ENCODE measurements around the gene PEA15.
A peak's percentile ranks its signal among the peaks of the same experiment; 100 is the strongest.

Gene PEA15

DNA sequence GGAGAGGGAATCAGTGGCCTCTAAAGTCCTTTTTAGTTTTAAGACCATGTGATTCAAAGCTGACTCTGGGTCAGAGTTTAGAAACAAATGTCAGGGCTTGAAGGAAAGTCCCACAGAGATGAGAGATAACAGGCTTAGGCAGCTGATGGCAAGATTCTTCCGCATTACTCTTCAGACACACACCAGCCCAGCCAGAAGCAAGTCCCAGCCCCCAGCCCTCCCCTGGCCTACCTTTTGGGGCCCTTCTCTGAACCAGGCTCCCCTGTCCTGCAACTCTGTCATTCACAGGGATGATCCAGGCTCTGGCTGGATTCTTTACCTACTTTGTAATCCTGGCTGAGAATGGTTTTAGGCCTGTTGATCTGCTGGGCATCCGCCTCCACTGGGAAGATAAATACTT lies 28.0 kb upstream of the PEA15 start:
- H3K4me1 ChIP-seq, result no peaks in the 10 kb centered on the region
- no peaks in the 10 kb centered on the region for H3K36me3 ChIP-seq (ENCODE audit: control insufficient read depth, insufficient read depth, low read length)
- no peak overlapping the region for H3K4me3 ChIP-seq (ENCODE audit: low read depth, low read length)
- peak overlapping the region; percentile 67 for H2AFZ ChIP-seq
- no peak overlapping the region for H3K27ac ChIP-seq
- H3K79me2 ChIP-seq, result no peaks in the 10 kb centered on the region
- TF ChIP-seq, protein P1, sequence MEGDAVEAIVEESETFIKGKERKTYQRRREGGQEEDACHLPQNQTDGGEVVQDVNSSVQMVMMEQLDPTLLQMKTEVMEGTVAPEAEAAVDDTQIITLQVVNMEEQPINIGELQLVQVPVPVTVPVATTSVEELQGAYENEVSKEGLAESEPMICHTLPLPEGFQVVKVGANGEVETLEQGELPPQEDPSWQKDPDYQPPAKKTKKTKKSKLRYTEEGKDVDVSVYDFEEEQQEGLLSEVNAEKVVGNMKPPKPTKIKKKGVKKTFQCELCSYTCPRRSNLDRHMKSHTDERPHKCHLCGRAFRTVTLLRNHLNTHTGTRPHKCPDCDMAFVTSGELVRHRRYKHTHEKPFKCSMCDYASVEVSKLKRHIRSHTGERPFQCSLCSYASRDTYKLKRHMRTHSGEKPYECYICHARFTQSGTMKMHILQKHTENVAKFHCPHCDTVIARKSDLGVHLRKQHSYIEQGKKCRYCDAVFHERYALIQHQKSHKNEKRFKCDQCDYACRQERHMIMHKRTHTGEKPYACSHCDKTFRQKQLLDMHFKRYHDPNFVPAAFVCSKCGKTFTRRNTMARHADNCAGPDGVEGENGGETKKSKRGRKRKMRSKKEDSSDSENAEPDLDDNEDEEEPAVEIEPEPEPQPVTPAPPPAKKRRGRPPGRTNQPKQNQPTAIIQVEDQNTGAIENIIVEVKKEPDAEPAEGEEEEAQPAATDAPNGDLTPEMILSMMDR (IDR thresholded peaks at IDR 0.05), result no peak
- H3K9ac ChIP-seq, result no peak overlapping the region
- H3K27me3 ChIP-seq (ENCODE audit: control insufficient read depth, insufficient read depth, low read length), result no peaks in the 10 kb centered on the region
- no peaks in the 10 kb centered on the region for H3K9me3 ChIP-seq (ENCODE audit: control insufficient read depth, low read length)
- H3K4me2 ChIP-seq (ENCODE audit: low read length), result no peak overlapping the region

DNA sequence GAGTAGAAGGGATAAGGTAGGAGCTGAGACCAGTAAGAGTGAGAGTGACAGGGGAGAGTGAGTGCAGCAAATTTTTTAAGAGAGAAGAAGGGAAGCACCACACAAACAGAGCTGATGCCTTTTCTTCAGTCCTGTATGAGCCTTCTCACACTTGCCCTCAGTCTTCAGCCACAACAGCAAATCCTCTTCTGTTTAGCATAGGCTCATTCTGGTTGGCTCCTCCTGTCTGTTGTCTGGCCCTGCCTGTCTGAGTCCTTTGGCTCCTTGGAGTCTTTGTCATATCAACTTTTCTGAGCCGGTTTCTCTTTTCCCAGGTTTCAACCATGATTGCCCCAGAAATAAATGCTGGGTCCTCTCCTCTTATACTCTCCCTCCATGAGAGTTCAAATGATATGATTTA lies 27.5 kb upstream of the PEA15 start:
- Histone ChIP-seq H3K4me1 (no peaks in the 10 kb centered on the region), H3K27me3 (ENCODE audit: control insufficient read depth, insufficient read depth, low read length) (no peaks in the 10 kb centered on the region), H3K9ac (no peak overlapping the region), H3K79me2 (no peaks in the 10 kb centered on the region), H2AFZ (peak overlapping the region; percentile 67), H3K27ac (no peak overlapping the region), H3K4me2 (ENCODE audit: low read length) (no peak overlapping the region), H3K4me3 (ENCODE audit: low read depth, low read length) (no peak overlapping the region), H3K9me3 (ENCODE audit: control insufficient read depth, low read length) (no peaks in the 10 kb centered on the region), H3K36me3 (ENCODE audit: control insufficient read depth, insufficient read depth, low read length) (no peaks in the 10 kb centered on the region)
- TF ChIP-seq, protein P1 (IDR thresholded peaks at IDR 0.05), result no peak

DNA sequence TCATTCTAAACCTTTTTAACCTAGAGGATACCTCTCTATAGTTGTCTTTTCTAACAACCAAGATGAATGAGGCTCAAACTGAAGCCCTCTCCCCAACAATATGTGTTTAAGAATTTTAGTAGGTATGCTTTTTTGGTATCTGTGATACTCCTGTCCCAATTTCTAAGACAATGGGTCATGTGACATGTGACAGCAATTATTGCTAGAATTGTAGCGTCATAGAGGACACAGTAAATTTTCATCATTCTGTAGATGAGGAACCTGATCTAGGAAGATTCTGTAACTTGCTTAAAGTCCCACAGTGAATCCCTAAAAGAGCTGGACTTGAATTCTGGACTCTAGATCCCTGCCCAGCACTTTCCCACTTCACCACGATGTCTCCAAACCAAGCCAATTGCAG lies 26.5 kb upstream of the PEA15 start:
- Histone ChIP-seq H3K9ac (no peak overlapping the region), H3K4me3 (ENCODE audit: low read depth, low read length) (no peak overlapping the region), H3K79me2 (no peaks in the 10 kb centered on the region), H3K27ac (no peak overlapping the region), H3K4me2 (ENCODE audit: low read length) (no peak overlapping the region), H3K27me3 (ENCODE audit: control insufficient read depth, insufficient read depth, low read length) (no peaks in the 10 kb centered on the region), H2AFZ (no peak overlapping the region), H3K9me3 (ENCODE audit: control insufficient read depth, low read length) (no peaks in the 10 kb centered on the region), H3K4me1 (no peaks in the 10 kb centered on the region), H3K36me3 (ENCODE audit: control insufficient read depth, insufficient read depth, low read length) (no peaks in the 10 kb centered on the region)
- TF ChIP-seq, protein P1 (IDR thresholded peaks at IDR 0.05), result no peak

DNA sequence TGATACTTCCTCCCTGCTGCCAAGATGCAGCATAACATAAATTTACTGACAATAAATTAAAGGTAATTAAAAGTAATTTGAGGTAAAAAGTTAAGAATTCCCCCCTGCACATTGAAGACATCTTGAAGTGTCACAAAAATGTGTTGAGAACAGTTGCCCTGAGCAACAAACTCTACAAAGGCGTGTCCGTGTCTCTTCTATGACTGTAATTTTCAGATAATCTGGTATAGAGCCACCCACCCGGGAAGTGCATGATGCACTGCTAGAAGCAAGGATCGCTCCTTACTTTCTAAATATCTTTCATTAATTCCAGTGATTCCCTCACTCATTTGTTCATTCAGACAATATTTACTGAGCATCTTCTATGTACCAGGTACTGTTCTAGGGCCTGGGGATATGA lies 25.8 kb upstream of the PEA15 start:
- Histone ChIP-seq H3K27ac (no peak overlapping the region), H3K36me3 (ENCODE audit: control insufficient read depth, insufficient read depth, low read length) (no peaks in the 10 kb centered on the region), H3K4me2 (ENCODE audit: low read length) (no peak overlapping the region), H3K27me3 (ENCODE audit: control insufficient read depth, insufficient read depth, low read length) (no peaks in the 10 kb centered on the region), H3K4me3 (ENCODE audit: low read depth, low read length) (no peak overlapping the region), H2AFZ (no peak overlapping the region), H3K4me1 (no peaks in the 10 kb centered on the region), H3K9ac (no peak overlapping the region), H3K9me3 (ENCODE audit: control insufficient read depth, low read length) (no peaks in the 10 kb centered on the region), H3K79me2 (no peaks in the 10 kb centered on the region)
- TF ChIP-seq, protein P1 (IDR thresholded peaks at IDR 0.05), result no peak

DNA sequence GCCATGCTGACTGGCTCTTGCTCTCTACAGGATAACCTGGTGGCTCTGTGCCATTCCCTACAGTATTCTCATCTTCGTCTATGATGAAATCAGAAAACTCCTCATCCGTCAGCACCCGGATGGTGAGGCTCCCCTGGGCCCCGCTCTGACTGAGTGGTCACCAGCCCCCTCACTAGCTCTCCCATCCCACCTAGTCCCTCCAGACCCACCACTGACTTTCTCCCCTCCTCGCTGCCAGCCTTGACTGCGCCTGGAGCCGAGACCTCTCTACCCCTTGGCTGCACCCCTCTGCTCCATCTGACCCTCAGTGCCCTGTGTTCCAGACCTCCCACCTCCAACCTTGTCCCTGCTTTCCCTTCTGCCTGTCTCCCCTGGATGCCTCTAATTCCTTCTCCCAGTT lies 18.9 kb upstream of the PEA15 start:
- Histone ChIP-seq H2AFZ (no peak overlapping the region), H3K79me2 (no peaks in the 10 kb centered on the region), H3K4me1 (no peaks in the 10 kb centered on the region), H3K9ac (no peak overlapping the region), H3K27me3 (ENCODE audit: control insufficient read depth, insufficient read depth, low read length) (no peaks in the 10 kb centered on the region), H3K36me3 (ENCODE audit: control insufficient read depth, insufficient read depth, low read length) (no peaks in the 10 kb centered on the region), H3K27ac (no peak overlapping the region), H3K4me3 (ENCODE audit: low read depth, low read length) (no peak overlapping the region), H3K9me3 (ENCODE audit: control insufficient read depth, low read length) (no peaks in the 10 kb centered on the region), H3K4me2 (ENCODE audit: low read length) (no peak overlapping the region)
- TF ChIP-seq, protein P1 (IDR thresholded peaks at IDR 0.05), result no peak

Data from parathyroid adenoma (tissue), 2 donors.